Stimulated activated CD8-positive, alpha-beta memory T cell treated with anti-CD3 and anti-CD28 coated beads, Interleukin-2, amount 100 ng/mL, for 1 hour (primary cell): ENCODE results near the gene GAS2L2.

ENCODE experiments used
- DNase-seq, 2 donors: peaks; one replicate each; pipeline ENCODE4 v3.0.0-alpha.2; 2020; ENCODE audit warnings: low read depth in 2 of 2

GAS2L2 gene

GRCh38 chr17:35752945-35753764 is at the start of gene GAS2L2:
Gene GAS2L2 (minus strand): TSS chr17:35753239. CDS start chr17:35752850, 389 bp downstream.
- no peak for DNase-seq

- no peak for DNase-seq
Measured at GRCh38 chr17:35801583-35802224, 48.7 kb upstream of the GAS2L2 start.

- no peak for DNase-seq
Measured at GRCh38 chr17:35799942-35800341, 46.9 kb upstream of the GAS2L2 start.

DNA sequence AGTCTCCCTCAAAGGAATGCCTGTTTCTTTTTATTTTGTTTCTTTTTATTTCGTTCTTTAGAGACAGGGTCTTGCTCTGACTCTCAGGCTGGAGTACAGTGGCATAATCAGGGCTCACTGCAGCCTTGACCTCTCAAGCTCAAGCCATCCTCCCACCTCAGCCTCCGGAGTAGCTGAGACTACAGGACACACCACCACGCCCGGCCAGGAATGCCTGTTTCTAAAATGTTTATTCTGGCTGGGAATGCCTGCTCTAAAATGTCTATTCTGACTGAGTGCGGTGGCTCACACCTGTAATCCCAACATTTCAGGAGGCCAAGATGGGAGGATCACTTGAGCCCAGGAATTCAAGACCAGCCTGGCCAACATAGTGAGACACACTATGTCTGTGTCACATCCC is 44.9 kb upstream of the GAS2L2 start:
- no peak for DNase-seq

DNA sequence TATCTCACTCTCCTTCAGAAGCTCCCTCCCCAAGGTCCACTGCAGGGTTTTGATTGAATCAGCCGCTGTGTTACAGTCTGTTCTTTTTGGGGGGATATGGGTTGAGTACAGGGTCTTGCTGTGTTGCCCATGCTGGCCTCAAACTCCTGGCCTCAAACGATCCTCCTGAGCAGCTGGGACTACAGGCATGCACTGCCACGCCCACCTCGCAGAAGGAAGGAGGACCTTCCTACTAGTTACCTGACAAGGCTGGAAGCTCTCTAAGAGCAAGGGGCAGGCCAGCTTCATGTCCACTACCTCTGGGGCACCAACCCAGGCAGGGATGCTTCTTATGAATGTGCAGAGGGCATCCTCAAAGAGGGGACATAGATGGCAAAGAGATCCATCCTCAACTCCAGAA is 44.3 kb upstream of the GAS2L2 start:
- no peak for DNase-seq

DNA sequence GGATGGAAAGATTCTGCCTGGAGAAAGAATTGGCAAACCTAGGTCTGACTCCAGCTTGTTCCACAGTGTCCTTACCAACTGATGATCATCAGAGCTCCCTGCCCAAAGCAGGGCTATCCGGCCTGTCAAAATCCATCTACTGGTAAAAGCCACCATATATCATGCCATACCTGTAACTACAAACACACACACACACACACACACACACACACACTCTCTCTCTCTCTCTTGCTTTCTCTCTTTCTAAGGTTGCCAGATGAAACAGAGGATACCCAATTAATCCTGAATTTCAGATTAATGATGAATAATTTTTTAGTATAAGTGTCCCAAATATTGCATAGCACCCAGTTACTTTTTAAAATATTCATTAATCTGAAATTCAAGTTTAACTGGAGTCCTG is 43.9 kb upstream of the GAS2L2 start:
- no peak for DNase-seq

DNA sequence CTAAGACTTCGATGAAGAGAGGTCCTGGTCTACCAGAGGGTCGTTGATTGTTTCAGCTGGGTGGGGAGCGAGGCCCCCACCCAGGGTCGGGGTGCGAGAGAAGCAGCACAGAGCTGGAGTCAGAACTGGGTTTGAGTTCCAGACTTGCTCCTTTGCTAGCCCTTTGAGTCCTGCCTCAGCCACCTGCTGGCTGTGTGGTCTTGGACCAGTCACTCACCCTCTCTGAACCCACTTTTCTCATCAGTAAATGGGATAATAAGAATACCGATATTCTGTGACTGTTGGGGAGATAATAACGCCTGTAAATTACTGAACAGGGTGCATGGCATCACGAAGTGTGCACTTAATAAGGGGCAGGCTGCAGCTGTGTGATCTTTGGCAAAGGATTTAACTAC is 42.8 kb upstream of the GAS2L2 start:
- DNase-seq: no peak

- DNase-seq: no peak
Measured at GRCh38 chr17:35795007-35795870, 42.2 kb upstream of the GAS2L2 start, which contains the start of gene MMP28. Gene MMP28 (minus strand): TSS chr17:35795641. CDS start chr17:35795377, 264 bp downstream.

GRCh38 chr17:35793257-35793656 is 40.2 kb upstream of the GAS2L2 start:
- no peak for DNase-seq

DNA sequence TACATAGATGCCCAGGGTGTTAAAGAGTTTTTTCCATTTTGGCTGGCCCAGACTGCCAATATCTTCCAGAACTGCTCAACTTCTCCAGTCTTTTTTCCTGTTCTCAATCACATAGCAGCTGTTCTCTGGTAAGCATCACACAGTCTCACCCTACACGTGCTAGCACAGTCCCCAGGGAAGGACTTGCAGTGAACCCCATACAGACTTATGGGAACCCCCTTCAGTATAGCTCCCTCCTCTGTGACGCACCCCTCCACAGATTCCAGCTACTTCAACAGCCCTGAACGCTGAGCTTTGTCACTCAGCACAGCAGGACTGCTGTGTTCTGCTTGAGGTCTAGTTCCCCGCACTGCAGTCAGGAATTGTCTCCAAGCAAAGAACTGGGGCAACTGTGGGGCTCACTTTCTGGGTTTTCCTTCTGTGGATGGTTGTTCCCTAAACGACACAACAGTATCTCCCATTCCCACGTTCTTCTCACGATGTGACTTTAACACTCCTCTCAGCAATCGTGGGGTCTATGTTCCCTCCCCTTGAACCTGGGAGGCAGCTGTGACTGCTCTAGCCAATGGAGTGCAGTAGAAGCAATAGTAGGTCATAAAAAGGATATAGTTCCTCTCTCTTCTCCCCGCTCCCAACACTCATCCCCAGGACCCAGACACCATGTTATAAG is 38.8 kb upstream of the GAS2L2 start:
- DNase-seq: no peak

DNA sequence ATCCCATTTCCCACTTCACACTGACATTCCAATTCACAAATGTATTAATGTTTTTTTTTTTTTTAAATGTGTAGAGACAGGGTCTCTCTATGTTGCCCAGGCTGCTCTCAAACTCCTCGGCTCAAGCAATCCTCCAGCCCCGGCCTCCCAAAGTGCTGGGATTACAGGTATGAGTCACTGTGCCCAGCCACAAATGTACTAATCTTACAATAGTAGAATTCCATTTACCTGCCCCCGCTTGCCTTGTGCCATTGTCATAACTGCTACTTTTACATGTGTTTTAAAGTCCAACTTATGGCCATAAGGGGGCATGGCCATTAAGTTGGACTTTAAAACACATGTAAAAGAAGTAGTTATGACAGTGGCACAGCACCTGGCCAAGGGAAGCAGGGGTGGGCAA is 37.8 kb upstream of the GAS2L2 start:
- DNase-seq: no peak

- DNase-seq: no peak
Measured at GRCh38 chr17:35788477-35789368, 35.7 kb upstream of the GAS2L2 start.

GRCh38 chr17:35786941-35787432 is 33.9 kb upstream of the GAS2L2 start:
- no peak for DNase-seq

GRCh38 chr17:35784895-35785294 is 31.9 kb upstream of the GAS2L2 start:
- DNase-seq: no peak

- no peak for DNase-seq
Measured at GRCh38 chr17:35780950-35781349, 27.9 kb upstream of the GAS2L2 start.

- DNase-seq: no peak
Measured at GRCh38 chr17:35778641-35779196, 25.7 kb upstream of the GAS2L2 start.

- DNase-seq: no peak
Measured at GRCh38 chr17:35775583-35775982, 22.5 kb upstream of the GAS2L2 start.

GRCh38 chr17:35775039-35775438 is 22.0 kb upstream of the GAS2L2 start:
- DNase-seq: no peak

DNA sequence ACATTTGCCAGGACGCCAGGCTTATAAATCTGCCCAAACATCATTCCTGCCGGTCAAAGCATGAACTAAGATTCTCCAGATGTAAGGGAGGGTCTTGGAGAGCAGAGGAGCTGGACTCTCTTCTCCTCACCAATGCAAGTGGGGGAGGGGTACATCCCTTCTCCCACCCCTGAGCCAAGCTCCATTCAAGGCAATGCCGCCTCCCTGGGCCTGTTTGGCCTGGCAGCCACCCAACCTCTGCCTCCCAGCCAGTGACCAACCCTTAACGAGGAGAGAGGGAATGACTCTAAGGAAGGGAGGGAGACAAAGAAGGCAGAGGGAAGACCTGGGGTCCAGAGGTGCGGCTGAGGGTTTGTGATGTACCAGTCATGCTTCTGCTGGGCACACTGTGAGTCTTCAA is 21.5 kb upstream of the GAS2L2 start:
- no peak for DNase-seq
